Loucy (cell line): ENCODE measurements around the gene SULT1E1.

Source experiments
- H2AFZ ChIP-seq: fragments of 200-600 bp; sonication (generic); 2 replicates; pipeline ENCODE4 v1.6.0; 2016; ENCODE audit warnings: antibody characterized with exemption, mild to moderate bottlenecking, low read length, moderate library complexity
- H3F3A ChIP-seq: fragments of 200-600 bp; 2 replicates; pipeline ENCODE4 v1.6.0; 2016; ENCODE audit warnings: antibody characterized with exemption, low read depth, mild to moderate bottlenecking
- H3K27me3 ChIP-seq: fragments of 200-600 bp; sonication (generic); 2 replicates; pipeline ENCODE4 v1.6.1; 2014; ENCODE audit warnings: low read length, mild to moderate bottlenecking; ENCODE audit not compliant: insufficient read depth, poor library complexity, severe bottlenecking
- H3K36me3 ChIP-seq: fragments of 200-600 bp; sonication (generic); 2 replicates; pipeline ENCODE4 v1.6.1; 2016; ENCODE audit warnings: low read length; ENCODE audit not compliant: insufficient read depth
- H3K4me1 ChIP-seq: fragments of 200-600 bp; sonication (generic); 2 replicates; pipeline ENCODE4 v1.5.1; 2014; ENCODE audit warnings: low read length, mild to moderate bottlenecking; ENCODE audit not compliant: insufficient read depth, poor library complexity, severe bottlenecking
- H3K4me2 ChIP-seq: fragments of 200-600 bp; sonication (generic); 2 replicates; pipeline ENCODE4 v1.6.0; 2014; ENCODE audit warnings: antibody characterized with exemption, low read length, low read depth, mild to moderate bottlenecking; ENCODE audit not compliant: poor library complexity, severe bottlenecking
- H3K4me3 ChIP-seq: fragments of 200-600 bp; sonication (generic); 2 replicates; pipeline ENCODE4 v1.5.1; 2014; ENCODE audit warnings: low read length, mild to moderate bottlenecking, mixed read lengths; ENCODE audit not compliant: poor library complexity, severe bottlenecking
- H3K79me2 ChIP-seq: fragments of 200-600 bp; sonication (generic); 2 replicates; pipeline ENCODE4 v1.6.1; 2014; ENCODE audit warnings: low read length; ENCODE audit not compliant: insufficient read depth
- H3K9ac ChIP-seq: fragments of 200-600 bp; sonication (generic); 2 replicates; pipeline ENCODE4 v1.6.0; 2014; ENCODE audit warnings: mild to moderate bottlenecking, low read depth, low read length, moderate library complexity; ENCODE audit not compliant: poor library complexity, severe bottlenecking
- H3K9me2 ChIP-seq: fragments of 200-600 bp; sonication (generic); replicated peaks from 2 replicates; pipeline ENCODE4 v1.6.1; 2016; ENCODE audit warnings: low read depth, low read length, mixed read lengths
- H3K9me3 ChIP-seq: fragments of 200-600 bp; sonication (generic); 2 replicates; pipeline ENCODE4 v1.6.1; 2014; ENCODE audit warnings: mild to moderate bottlenecking, antibody characterized with exemption, low read length, low read depth; ENCODE audit not compliant: insufficient read depth
- H4K20me1 ChIP-seq: fragments of 200-600 bp; sonication (generic); 2 replicates; pipeline ENCODE4 v1.6.0; 2014; ENCODE audit warnings: antibody characterized with exemption, low read length, mild to moderate bottlenecking; ENCODE audit not compliant: insufficient read depth, poor library complexity, severe bottlenecking
- EZH2phosphoT487 ChIP-seq: fragments of 200-600 bp; IDR thresholded peaks from 2 replicates; pipeline ENCODE4 v1.6.1; 2018; ENCODE audit warnings: antibody characterized with exemption, mild to moderate bottlenecking, moderate library complexity, borderline replicate concordance
- TF ChIP-seq, protein P1 (sequence below): fragments of 200-600 bp; sonication (generic); conservative IDR thresholded peaks from 2 replicates; pipeline ENCODE4 v1.5.1; 2014; ENCODE audit warnings: mild to moderate bottlenecking, antibody characterized with exemption, low read length

The SULT1E1 gene

DNA sequence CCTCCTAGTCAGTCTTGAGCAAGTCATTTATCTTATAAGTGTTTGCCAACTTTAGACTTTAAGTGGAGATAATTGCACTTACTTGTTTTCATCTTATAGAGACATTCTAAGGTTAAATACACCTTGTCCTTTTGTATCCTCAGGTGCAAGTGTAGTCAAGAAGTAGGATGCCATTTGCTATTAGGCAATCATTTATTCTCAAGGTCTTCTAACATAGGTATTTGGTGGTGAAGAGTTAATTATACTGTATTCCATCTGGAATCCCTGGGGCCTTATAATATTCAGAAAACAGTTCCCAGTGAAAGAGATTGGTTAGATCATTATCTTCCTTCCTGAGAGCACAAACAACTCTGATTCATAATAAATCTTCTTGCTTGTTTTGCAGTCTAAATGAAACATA, 23.7 kb downstream of the SULT1E1 start:
- Histone ChIP-seq H2AFZ (no peak overlapping the region), H3K4me2 (no peak overlapping the region), H3K4me3 (no peak overlapping the region), H3K9me3 (no peaks in the 10 kb centered on the region), H3F3A (no peaks in the 10 kb centered on the region), H3K4me1 (no peaks in the 10 kb centered on the region), H3K9ac (no peak overlapping the region), H3K79me2 (no peaks in the 10 kb centered on the region), H3K27me3 (no peaks in the 10 kb centered on the region), H3K9me2 (no peaks in the 10 kb centered on the region), H4K20me1 (no peaks in the 10 kb centered on the region), H3K36me3 (no peaks in the 10 kb centered on the region)
- TF ChIP-seq, protein P1, sequence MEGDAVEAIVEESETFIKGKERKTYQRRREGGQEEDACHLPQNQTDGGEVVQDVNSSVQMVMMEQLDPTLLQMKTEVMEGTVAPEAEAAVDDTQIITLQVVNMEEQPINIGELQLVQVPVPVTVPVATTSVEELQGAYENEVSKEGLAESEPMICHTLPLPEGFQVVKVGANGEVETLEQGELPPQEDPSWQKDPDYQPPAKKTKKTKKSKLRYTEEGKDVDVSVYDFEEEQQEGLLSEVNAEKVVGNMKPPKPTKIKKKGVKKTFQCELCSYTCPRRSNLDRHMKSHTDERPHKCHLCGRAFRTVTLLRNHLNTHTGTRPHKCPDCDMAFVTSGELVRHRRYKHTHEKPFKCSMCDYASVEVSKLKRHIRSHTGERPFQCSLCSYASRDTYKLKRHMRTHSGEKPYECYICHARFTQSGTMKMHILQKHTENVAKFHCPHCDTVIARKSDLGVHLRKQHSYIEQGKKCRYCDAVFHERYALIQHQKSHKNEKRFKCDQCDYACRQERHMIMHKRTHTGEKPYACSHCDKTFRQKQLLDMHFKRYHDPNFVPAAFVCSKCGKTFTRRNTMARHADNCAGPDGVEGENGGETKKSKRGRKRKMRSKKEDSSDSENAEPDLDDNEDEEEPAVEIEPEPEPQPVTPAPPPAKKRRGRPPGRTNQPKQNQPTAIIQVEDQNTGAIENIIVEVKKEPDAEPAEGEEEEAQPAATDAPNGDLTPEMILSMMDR: no peak
- no peak for TF ChIP-seq EZH2phosphoT487

- Histone ChIP-seq H3K27me3 (no peaks in the 10 kb centered on the region), H2AFZ (no peak overlapping the region), H3K9me3 (no peaks in the 10 kb centered on the region), H3F3A (no peaks in the 10 kb centered on the region), H3K36me3 (no peaks in the 10 kb centered on the region), H3K9ac (no peak overlapping the region), H3K4me3 (no peak overlapping the region), H4K20me1 (no peaks in the 10 kb centered on the region), H3K79me2 (no peaks in the 10 kb centered on the region), H3K4me2 (no peak overlapping the region), H3K9me2 (no peaks in the 10 kb centered on the region), H3K4me1 (no peaks in the 10 kb centered on the region)
- TF ChIP-seq EZH2phosphoT487: no peak
- TF ChIP-seq, protein P1: no peak
Measured at GRCh38 chr4:69835766-69836165, 24.2 kb downstream of the SULT1E1 start.

GRCh38 chr4:69833251-69833650, 26.7 kb downstream of the SULT1E1 start:
- Histone ChIP-seq H3K36me3 (no peaks in the 10 kb centered on the region), H3K79me2 (no peaks in the 10 kb centered on the region), H3K9me2 (no peaks in the 10 kb centered on the region), H3K4me2 (no peak overlapping the region), H3K9me3 (no peaks in the 10 kb centered on the region), H3K9ac (no peak overlapping the region), H3F3A (no peaks in the 10 kb centered on the region), H4K20me1 (no peaks in the 10 kb centered on the region), H3K4me1 (no peaks in the 10 kb centered on the region), H3K27me3 (no peaks in the 10 kb centered on the region), H3K4me3 (no peak overlapping the region), H2AFZ (no peak overlapping the region)
- TF ChIP-seq, protein P1: no peak
